ENCODE results near the gene LRRC25.
"Not testable (repeated sequence)": the region's sequence is repeated elsewhere in the genome, so short reads cannot be mapped to it uniquely, and the experiment has no call there.

Gene LRRC25

GRCh38 chr19:18402455-18403248 lies 5.2 kb upstream of the LRRC25 start:
- DNase-seq (ENCODE audit: low spot score), result not testable (repeated sequence)

- peak; percentile 63 for DNase-seq (ENCODE audit: low spot score)
These were observed 4.2 kb upstream of the LRRC25 start for GRCh38 chr19:18401580-18402112.

GRCh38 chr19:18399008-18399407 lies 1.6 kb upstream of the LRRC25 start:
- DNase-seq (ENCODE audit: low spot score), result no peak

- DNase-seq (ENCODE audit: low spot score), result no peak
These were observed 766 bp downstream of the LRRC25 start for GRCh38 chr19:18396471-18397241.

GRCh38 chr19:18393836-18394235 lies 3.6 kb downstream of the LRRC25 start:
- no peak for DNase-seq (ENCODE audit: low spot score)

- no peak for DNase-seq (ENCODE audit: low spot score)
These were observed 4.5 kb downstream of the LRRC25 start for GRCh38 chr19:18392926-18393325.

GRCh38 chr19:18392417-18392816 lies 5.0 kb downstream of the LRRC25 start:
- no peak for DNase-seq (ENCODE audit: low spot score)

GRCh38 chr19:18391509-18392075 lies 5.8 kb downstream of the LRRC25 start:
- DNase-seq (ENCODE audit: low spot score), result no peak

GRCh38 chr19:18390065-18390907 lies 7.1 kb downstream of the LRRC25 start:
- no peak for DNase-seq (ENCODE audit: low spot score)

- no peak for DNase-seq (ENCODE audit: low spot score)
These were observed 7.7 kb downstream of the LRRC25 start for GRCh38 chr19:18389726-18390064.

- DNase-seq (ENCODE audit: low spot score), result no peak
These were observed 8.3 kb downstream of the LRRC25 start for GRCh38 chr19:18388960-18389725.

- DNase-seq (ENCODE audit: low spot score), result peak; percentile 96
These were observed 9.1 kb downstream of the LRRC25 start for GRCh38 chr19:18388100-18388959.

- no peak for DNase-seq (ENCODE audit: low spot score)
These were observed 10.7 kb downstream of the LRRC25 start for GRCh38 chr19:18386543-18387271.

GRCh38 chr19:18385675-18386542 lies 11.5 kb downstream of the LRRC25 start, which contains the start of gene GDF15:
TSS of gene GDF15 (plus strand) at chr19:18386158. CDS start at chr19:18386190, 32 bp downstream.
- peak; percentile 90 for DNase-seq (ENCODE audit: low spot score)

- no peak for DNase-seq (ENCODE audit: low spot score)
These were observed 12.1 kb downstream of the LRRC25 start for GRCh38 chr19:18385359-18385674.

- no peak for DNase-seq (ENCODE audit: low spot score)
These were observed 12.6 kb downstream of the LRRC25 start for GRCh38 chr19:18384775-18385174.

- not testable (repeated sequence) for DNase-seq (ENCODE audit: low spot score)
These were observed 13.8 kb downstream of the LRRC25 start for GRCh38 chr19:18383622-18384021.

GRCh38 chr19:18380843-18381242 lies 16.6 kb downstream of the LRRC25 start:
- DNase-seq (ENCODE audit: low spot score), result no peak

Measured in iPS-NIHi11 (cell line).